Measurements from ENCODE around the gene ZCCHC2.

Gene ZCCHC2

GRCh38 chr18:62596145-62597005, 73.5 kb downstream of the ZCCHC2 start:
- WGBS = 2% methylated on average over 60 of the region's 90 CpGs
- no peak overlapping the region for H3K14ac ChIP-seq (ENCODE audit: low read length in 2 of 2)
- no peak overlapping the region for H2AK5ac ChIP-seq (ENCODE audit: low read length, severe bottlenecking)
- H3K9ac ChIP-seq (ENCODE audit: low read length) = no peak overlapping the region
- peak overlapping the region; percentile 37 to 71 for H3K4me3 ChIP-seq (ENCODE audit: insufficient read depth in 1 of 2, low read depth in 1 of 2, low read length in 2 of 2)
- H3K4me2 ChIP-seq (ENCODE audit: low read length, poor library complexity, severe bottlenecking) = peak overlapping the region; percentile 83
- no peak overlapping the region for H4K91ac ChIP-seq (ENCODE audit: low read length)
- H3K36me3 ChIP-seq (ENCODE audit: control insufficient read depth in 1 of 2, insufficient read depth in 2 of 2, low read depth in 1 of 2, low read length in 2 of 2) = no peaks in the 10 kb centered on the region
- H3K79me1 ChIP-seq (replicated peaks; ENCODE audit: low read length, poor library complexity, severe bottlenecking) = no peaks in the 10 kb centered on the region
- peak overlapping the region; percentile 19 for H2BK15ac ChIP-seq (ENCODE audit: low read depth, poor library complexity, severe bottlenecking)
- H3K4me1 ChIP-seq (ENCODE audit: control insufficient read depth, insufficient read depth, low read depth, low read length) = peaks cover 9% of the 10 kb centered on the region
- no peak overlapping the region for H3K23ac ChIP-seq (ENCODE audit: low read length in 2 of 2)
- no peak overlapping the region for H3K27ac ChIP-seq (ENCODE audit: low read length, poor library complexity, severe bottlenecking)
- H3K27me3 ChIP-seq (ENCODE audit: control insufficient read depth in 1 of 2, insufficient read depth in 1 of 2, low read length in 2 of 2) = peaks cover 37 to 60% of the 10 kb centered on the region in 2 experiments
- peak overlapping the region; percentile 67 for H2AFZ ChIP-seq (ENCODE audit: low read depth, low read length)
- no peak overlapping the region for H2BK120ac ChIP-seq (ENCODE audit: low read depth, low read length)
- DNase-seq = peak; percentile 22
- H3K9me3 ChIP-seq (ENCODE audit: control insufficient read depth, low read length) = peaks cover 10% of the 10 kb centered on the region
- H3K18ac ChIP-seq (ENCODE audit: low read depth in 1 of 2, low read length in 2 of 2) = no peak overlapping the region
- H2BK12ac ChIP-seq (ENCODE audit: low read length in 2 of 2) = no peak overlapping the region
- H4K8ac ChIP-seq (ENCODE audit: low read length) = no peak overlapping the region
- H3K4ac ChIP-seq (ENCODE audit: low read depth in 1 of 2, low read length in 2 of 2) = no peak overlapping the region
- no peak overlapping the region for H2BK5ac ChIP-seq (ENCODE audit: low read depth, low read length, poor library complexity, severe bottlenecking)

- no peak overlapping the region for H2BK120ac ChIP-seq (ENCODE audit: low read depth, low read length)
- no peak overlapping the region for H2AK5ac ChIP-seq (ENCODE audit: low read length, severe bottlenecking)
- H2BK5ac ChIP-seq (ENCODE audit: low read depth, low read length, poor library complexity, severe bottlenecking) = no peak overlapping the region
- no peak overlapping the region for H3K4me2 ChIP-seq (ENCODE audit: low read length, poor library complexity, severe bottlenecking)
- no peaks in the 10 kb centered on the region for H3K79me1 ChIP-seq (replicated peaks; ENCODE audit: low read length, poor library complexity, severe bottlenecking)
- no peak overlapping the region for H3K4me3 ChIP-seq (ENCODE audit: insufficient read depth in 1 of 2, low read depth in 1 of 2, low read length in 2 of 2)
- H3K18ac ChIP-seq (ENCODE audit: low read depth in 1 of 2, low read length in 2 of 2) = no peak overlapping the region
- H2BK12ac ChIP-seq (ENCODE audit: low read length in 2 of 2) = no peak overlapping the region
- H3K14ac ChIP-seq (ENCODE audit: low read length in 2 of 2) = no peak overlapping the region
- H3K9ac ChIP-seq (ENCODE audit: low read length) = no peak overlapping the region
- no peak overlapping the region for H3K4ac ChIP-seq (ENCODE audit: low read depth in 1 of 2, low read length in 2 of 2)
- H3K27me3 ChIP-seq (ENCODE audit: control insufficient read depth in 1 of 2, insufficient read depth in 1 of 2, low read length in 2 of 2) = peaks cover 23 to 69% of the 10 kb centered on the region in 2 experiments
- no peak overlapping the region for H2BK15ac ChIP-seq (ENCODE audit: low read depth, poor library complexity, severe bottlenecking)
- no peaks in the 10 kb centered on the region for H3K36me3 ChIP-seq (ENCODE audit: control insufficient read depth in 1 of 2, insufficient read depth in 2 of 2, low read depth in 1 of 2, low read length in 2 of 2)
- WGBS = 82% methylated on average over 8 of the region's 8 CpGs
- H4K91ac ChIP-seq (ENCODE audit: low read length) = no peak overlapping the region
- DNase-seq = no peak
- H2AFZ ChIP-seq (ENCODE audit: low read depth, low read length) = no peak overlapping the region
- no peaks in the 10 kb centered on the region for H3K9me3 ChIP-seq (ENCODE audit: control insufficient read depth, low read length)
- H3K4me1 ChIP-seq (ENCODE audit: control insufficient read depth, insufficient read depth, low read depth, low read length) = no peaks in the 10 kb centered on the region
- H3K27ac ChIP-seq (ENCODE audit: low read length, poor library complexity, severe bottlenecking) = no peak overlapping the region
- H4K8ac ChIP-seq (ENCODE audit: low read length) = no peak overlapping the region
- H3K23ac ChIP-seq (ENCODE audit: low read length in 2 of 2) = no peak overlapping the region
Measured at GRCh38 chr18:62601871-62602270, 79.0 kb downstream of the ZCCHC2 start.

GRCh38 chr18:62602706-62603105, 79.9 kb downstream of the ZCCHC2 start:
- 90% methylated on average over 8 of the region's 8 CpGs for WGBS
- H3K27me3 ChIP-seq (ENCODE audit: control insufficient read depth in 1 of 2, insufficient read depth in 1 of 2, low read length in 2 of 2) = peaks cover 17 to 61% of the 10 kb centered on the region in 2 experiments

GRCh38 chr18:62603211-62603610, 80.4 kb downstream of the ZCCHC2 start:
- Histone ChIP-seq H3K4me2 (ENCODE audit: low read length, poor library complexity, severe bottlenecking) (no peak overlapping the region), H4K91ac (ENCODE audit: low read length) (no peak overlapping the region), H3K23ac (ENCODE audit: low read length in 2 of 2) (no peak overlapping the region), H2AFZ (ENCODE audit: low read depth, low read length) (no peak overlapping the region), H3K27me3 (ENCODE audit: control insufficient read depth in 1 of 2, insufficient read depth in 1 of 2, low read length in 2 of 2) (peaks cover 17 to 57% of the 10 kb centered on the region in 2 experiments), H2BK5ac (ENCODE audit: low read depth, low read length, poor library complexity, severe bottlenecking) (no peak overlapping the region), H3K4me1 (ENCODE audit: control insufficient read depth, insufficient read depth, low read depth, low read length) (no peaks in the 10 kb centered on the region), H3K4ac (ENCODE audit: low read depth in 1 of 2, low read length in 2 of 2) (no peak overlapping the region), H4K8ac (ENCODE audit: low read length) (no peak overlapping the region), H3K79me1 (replicated peaks; ENCODE audit: low read length, poor library complexity, severe bottlenecking) (no peaks in the 10 kb centered on the region), H2AK5ac (ENCODE audit: low read length, severe bottlenecking) (no peak overlapping the region), H3K9me3 (ENCODE audit: control insufficient read depth, low read length) (peaks cover 3% of the 10 kb centered on the region), H3K18ac (ENCODE audit: low read depth in 1 of 2, low read length in 2 of 2) (no peak overlapping the region), H2BK12ac (ENCODE audit: low read length in 2 of 2) (no peak overlapping the region), H3K27ac (ENCODE audit: low read length, poor library complexity, severe bottlenecking) (no peak overlapping the region), H2BK15ac (ENCODE audit: low read depth, poor library complexity, severe bottlenecking) (no peak overlapping the region), H3K4me3 (ENCODE audit: insufficient read depth in 1 of 2, low read depth in 1 of 2, low read length in 2 of 2) (no peak overlapping the region), H3K36me3 (ENCODE audit: control insufficient read depth in 1 of 2, insufficient read depth in 2 of 2, low read depth in 1 of 2, low read length in 2 of 2) (no peaks in the 10 kb centered on the region), H3K14ac (ENCODE audit: low read length in 2 of 2) (peak overlapping the region in 1 of 2 experiments; percentile 45), H3K9ac (ENCODE audit: low read length) (no peak overlapping the region), H2BK120ac (ENCODE audit: low read depth, low read length) (no peak overlapping the region)
- no peak for DNase-seq
- WGBS = 79% methylated on average over 6 of the region's 6 CpGs

More at GRCh38 chr18:62602706-62603105, 79.9 kb downstream of the ZCCHC2 start:
- Histone ChIP-seq H3K4me2 (ENCODE audit: low read length, poor library complexity, severe bottlenecking) (no peak overlapping the region), H3K9me3 (ENCODE audit: control insufficient read depth, low read length) (peaks cover 2% of the 10 kb centered on the region), H4K91ac (ENCODE audit: low read length) (no peak overlapping the region), H3K9ac (ENCODE audit: low read length) (no peak overlapping the region), H3K23ac (ENCODE audit: low read length in 2 of 2) (no peak overlapping the region), H3K4me1 (ENCODE audit: control insufficient read depth, insufficient read depth, low read depth, low read length) (no peaks in the 10 kb centered on the region), H2AFZ (ENCODE audit: low read depth, low read length) (no peak overlapping the region), H2BK120ac (ENCODE audit: low read depth, low read length) (no peak overlapping the region), H3K4ac (ENCODE audit: low read depth in 1 of 2, low read length in 2 of 2) (no peak overlapping the region), H2BK5ac (ENCODE audit: low read depth, low read length, poor library complexity, severe bottlenecking) (no peak overlapping the region), H3K79me1 (replicated peaks; ENCODE audit: low read length, poor library complexity, severe bottlenecking) (no peaks in the 10 kb centered on the region), H3K18ac (ENCODE audit: low read depth in 1 of 2, low read length in 2 of 2) (no peak overlapping the region), H3K14ac (ENCODE audit: low read length in 2 of 2) (no peak overlapping the region), H3K4me3 (ENCODE audit: insufficient read depth in 1 of 2, low read depth in 1 of 2, low read length in 2 of 2) (no peak overlapping the region), H4K8ac (ENCODE audit: low read length) (no peak overlapping the region), H2BK12ac (ENCODE audit: low read length in 2 of 2) (no peak overlapping the region), H2BK15ac (ENCODE audit: low read depth, poor library complexity, severe bottlenecking) (no peak overlapping the region), H3K27ac (ENCODE audit: low read length, poor library complexity, severe bottlenecking) (no peak overlapping the region), H2AK5ac (ENCODE audit: low read length, severe bottlenecking) (no peak overlapping the region), H3K36me3 (ENCODE audit: control insufficient read depth in 1 of 2, insufficient read depth in 2 of 2, low read depth in 1 of 2, low read length in 2 of 2) (no peaks in the 10 kb centered on the region)
- no peak for DNase-seq

All from mesenchymal stem cell (in vitro differentiated cells and primary cell).